Measurements from ENCODE around the gene TXNDC12. TPM values are rescaled to one million over a fixed set of nuclear protein-coding genes. Genes with fewer than 3 reads are reported as not detected.
A peak's percentile ranks its signal among the peaks of the same experiment; 100 is the strongest.

Gene TXNDC12
- total and polyA plus RNA-seq, 5 donors = 18.4 to 40.5 (median 27.5) TPM

GRCh38 chr1:52063192-52063591 is 8.2 kb upstream of the TXNDC12 start:
- Histone ChIP-seq H3K4me3 (ENCODE audit: low read length) (no peak overlapping the region), H3K9me3 (ENCODE audit: control insufficient read depth, low read length) (no peaks in the 10 kb centered on the region), H3K27ac (ENCODE audit: low read length) (no peak overlapping the region), H3K27me3 (ENCODE audit: control insufficient read depth, insufficient read depth) (no peaks in the 10 kb centered on the region), H3K4me1 (ENCODE audit: control insufficient read depth, insufficient read depth, low read length) (no peaks in the 10 kb centered on the region)
- DNase-seq (no peak), ATAC-seq (no peak)
- intact Hi-C loops (cut with DNase I) = no loop called here
- 93% methylated on average over 2 of the region's 2 CpGs for WGBS

DNA sequence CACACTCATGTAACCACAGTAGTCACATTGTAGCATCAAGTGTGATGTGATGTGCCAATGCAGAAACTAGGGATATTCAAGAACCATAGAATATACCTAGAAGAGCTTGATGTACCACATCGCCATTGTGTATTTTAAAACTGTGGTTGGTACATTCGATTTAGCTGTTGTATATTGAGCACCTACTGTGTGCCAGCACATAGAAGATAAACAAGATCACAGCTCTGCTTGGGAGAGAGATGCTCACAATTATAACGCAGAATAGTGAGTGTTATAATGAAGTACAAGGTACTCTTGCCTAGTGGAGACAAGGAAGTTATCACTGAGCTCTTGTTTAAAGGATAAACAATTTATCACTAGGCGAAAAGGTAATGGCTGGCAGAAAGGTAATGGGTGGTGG is 5.8 kb upstream of the TXNDC12 start:
- Histone ChIP-seq H3K27me3 (ENCODE audit: control insufficient read depth, insufficient read depth) (no peaks in the 10 kb centered on the region), H3K4me1 (ENCODE audit: control insufficient read depth, insufficient read depth, low read length) (peaks cover 2% of the 10 kb centered on the region), H3K27ac (ENCODE audit: low read length) (no peak overlapping the region), H3K9me3 (ENCODE audit: control insufficient read depth, low read length) (no peaks in the 10 kb centered on the region), H3K4me3 (ENCODE audit: low read length) (no peak overlapping the region)
- ATAC-seq (no peak), DNase-seq (no peak)
- intact Hi-C loops (cut with DNase I) = no loop called here
- WGBS = 97% methylated on average over 4 of the region's 4 CpGs

GRCh38 chr1:52059888-52060287 is 4.9 kb upstream of the TXNDC12 start:
- WGBS = 99% methylated on average over 1 of the region's 1 CpG
- no peak for DNase-seq
- H3K27me3 ChIP-seq (ENCODE audit: control insufficient read depth, insufficient read depth) = no peaks in the 10 kb centered on the region
- intact Hi-C loops (cut with DNase I) = no loop called here
- H3K4me1 ChIP-seq (ENCODE audit: control insufficient read depth, insufficient read depth, low read length) = peaks cover 2% of the 10 kb centered on the region
- H3K9me3 ChIP-seq (ENCODE audit: control insufficient read depth, low read length) = no peaks in the 10 kb centered on the region
- no peak overlapping the region for H3K4me3 ChIP-seq (ENCODE audit: low read length)
- ATAC-seq = no peak
- H3K27ac ChIP-seq (ENCODE audit: low read length) = no peak overlapping the region

- H3K27ac ChIP-seq (ENCODE audit: low read length) = no peak overlapping the region
- ATAC-seq (no peak), DNase-seq (no peak)
- no peak overlapping the region for H3K4me3 ChIP-seq (ENCODE audit: low read length)
- intact Hi-C loops (cut with DNase I) = no loop called here
- no peaks in the 10 kb centered on the region for H3K9me3 ChIP-seq (ENCODE audit: control insufficient read depth, low read length)
- peaks cover 4% of the 10 kb centered on the region for H3K4me1 ChIP-seq (ENCODE audit: control insufficient read depth, insufficient read depth, low read length)
- no peaks in the 10 kb centered on the region for H3K27me3 ChIP-seq (ENCODE audit: control insufficient read depth, insufficient read depth)
Measured at GRCh38 chr1:52059321-52059720, 4.3 kb upstream of the TXNDC12 start.

- ATAC-seq = no peak
- 91% methylated on average over 1 of the region's 1 CpG for WGBS
- no peak overlapping the region for H3K27ac ChIP-seq (ENCODE audit: low read length)
- no peak for DNase-seq
- no peaks in the 10 kb centered on the region for H3K9me3 ChIP-seq (ENCODE audit: control insufficient read depth, low read length)
- no peak overlapping the region for H3K4me3 ChIP-seq (ENCODE audit: low read length)
- no peaks in the 10 kb centered on the region for H3K27me3 ChIP-seq (ENCODE audit: control insufficient read depth, insufficient read depth)
- intact Hi-C loops (cut with DNase I) = no loop called here
- H3K4me1 ChIP-seq (ENCODE audit: control insufficient read depth, insufficient read depth, low read length) = peaks cover 5% of the 10 kb centered on the region
Measured at GRCh38 chr1:52057876-52058415, 3.0 kb upstream of the TXNDC12 start.

DNA sequence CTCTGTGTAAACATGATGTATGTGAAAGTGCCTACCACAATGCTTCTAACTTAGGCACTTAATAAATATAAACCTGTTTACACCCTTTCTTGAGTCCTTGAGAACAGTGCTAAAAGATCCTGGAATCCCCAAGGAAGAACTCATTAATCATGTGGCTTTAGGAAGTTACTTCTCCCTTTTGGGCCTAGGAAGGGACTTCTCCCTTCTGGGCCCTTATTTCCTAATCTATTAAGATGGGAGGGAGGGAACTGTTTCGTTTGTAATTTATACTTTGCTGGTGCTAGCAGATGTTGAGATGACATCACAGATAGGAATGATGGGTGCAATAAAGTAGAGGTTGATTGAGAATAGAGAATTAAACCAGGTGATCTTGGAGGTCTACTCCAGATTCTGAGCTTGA is 2.3 kb upstream of the TXNDC12 start:
- Histone ChIP-seq H3K9me3 (ENCODE audit: control insufficient read depth, low read length) (no peaks in the 10 kb centered on the region), H3K4me1 (ENCODE audit: control insufficient read depth, insufficient read depth, low read length) (peaks cover 5% of the 10 kb centered on the region), H3K27me3 (ENCODE audit: control insufficient read depth, insufficient read depth) (no peaks in the 10 kb centered on the region), H3K4me3 (ENCODE audit: low read length) (peak overlapping the region; percentile 51), H3K27ac (ENCODE audit: low read length) (no peak overlapping the region)
- DNase-seq (no peak), ATAC-seq (no peak)
- WGBS = 10% methylated on average over 1 of the region's 1 CpG
- intact Hi-C loops (cut with DNase I) = no loop called here

GRCh38 chr1:52056937-52057231 is 1.9 kb upstream of the TXNDC12 start:
- ATAC-seq = no peak
- under 1% methylated on average over 4 of the region's 4 CpGs for WGBS
- Histone ChIP-seq H3K4me1 (ENCODE audit: control insufficient read depth, insufficient read depth, low read length) (peaks cover 5% of the 10 kb centered on the region), H3K27me3 (ENCODE audit: control insufficient read depth, insufficient read depth) (no peaks in the 10 kb centered on the region), H3K9me3 (ENCODE audit: control insufficient read depth, low read length) (no peaks in the 10 kb centered on the region), H3K27ac (ENCODE audit: low read length) (no peak overlapping the region), H3K4me3 (ENCODE audit: low read length) (peak overlapping the region; percentile 51)
- intact Hi-C loops (cut with DNase I) = no loop called here
- DNase-seq = no peak

DNA sequence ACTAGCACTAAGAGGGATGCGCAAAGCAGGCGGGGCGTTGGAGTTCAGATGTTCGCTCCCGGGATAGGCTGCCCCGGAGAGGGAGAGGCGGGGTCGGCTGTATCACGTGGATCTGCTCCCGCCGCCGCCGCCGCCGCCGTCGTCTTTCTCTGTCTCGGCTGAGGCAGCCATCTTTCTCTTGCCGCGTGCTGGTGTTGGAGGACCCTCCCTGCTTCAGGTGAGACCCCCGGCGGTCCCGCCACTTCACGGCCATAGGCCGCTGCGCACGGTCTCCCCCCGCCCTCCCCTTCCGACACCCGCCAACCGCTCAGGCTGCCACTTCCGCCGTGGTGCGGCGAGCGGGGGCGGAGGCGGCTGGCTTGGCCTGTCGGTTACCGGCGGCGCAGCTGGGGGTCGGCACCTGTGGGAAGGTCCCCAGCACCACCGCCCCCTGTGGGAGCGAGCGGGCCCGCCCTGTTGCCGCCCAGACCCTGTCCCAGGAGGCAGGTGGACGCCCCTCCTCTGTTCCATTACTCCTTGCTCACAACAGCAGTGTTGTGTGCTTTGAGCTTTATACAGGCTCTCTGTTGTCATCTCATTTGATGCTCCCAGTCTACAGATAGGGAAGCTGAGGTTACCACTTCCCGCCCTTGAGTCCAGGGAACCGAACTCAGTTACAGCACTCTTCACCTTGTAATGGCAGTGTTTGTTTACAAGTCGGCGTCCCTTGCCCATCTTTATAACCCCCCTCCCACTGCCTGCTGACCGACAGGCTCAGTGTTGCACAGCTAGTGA is 1.4 kb upstream of the TXNDC12 start, which contains the start of gene BTF3L4:
Gene BTF3L4, plus strand, starts transcription at position 133 of the 774 bp plus-strand sequence. CDS start 3,553 bp downstream, outside the sequence.
- ATAC-seq (peak; percentile 97 to 99), DNase-seq (peak; percentile 95 to 98 (median 97))
- Histone ChIP-seq H3K9me3 (ENCODE audit: control insufficient read depth, low read length) (no peaks in the 10 kb centered on the region), H3K4me1 (ENCODE audit: control insufficient read depth, insufficient read depth, low read length) (peaks cover 5% of the 10 kb centered on the region), H3K27ac (ENCODE audit: low read length) (peak within 1 kb of the TSS; percentile 85), H3K4me3 (ENCODE audit: low read length) (peak within 1 kb of the TSS; percentile 51), H3K27me3 (ENCODE audit: control insufficient read depth, insufficient read depth) (no peaks in the 10 kb centered on the region)
- intact Hi-C loops (cut with DNase I) = no loop called here
- WGBS = under 1% methylated on average over 54 of the region's 54 CpGs

DNA sequence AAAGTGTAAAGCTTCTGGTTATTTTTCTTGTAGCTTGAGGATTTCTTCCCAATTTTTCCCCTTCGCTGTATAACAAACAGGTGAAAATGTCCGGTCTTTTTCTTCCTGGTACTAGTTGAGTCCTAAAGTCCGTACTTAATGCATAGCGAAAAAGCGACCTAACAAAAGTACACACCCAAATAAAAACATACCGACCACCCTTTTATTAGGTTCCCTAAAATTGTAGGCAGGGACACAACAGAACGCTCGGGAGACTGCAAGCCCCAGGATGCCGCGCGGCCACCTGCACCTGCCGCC is 823 bp upstream of the TXNDC12 start:
- WGBS = under 1% methylated on average over 12 of the region's 12 CpGs
- ATAC-seq (no peak), DNase-seq (no peak)
- Histone ChIP-seq H3K9me3 (ENCODE audit: control insufficient read depth, low read length) (no peaks in the 10 kb centered on the region), H3K4me3 (ENCODE audit: low read length) (peak overlapping the region; percentile 51), H3K27me3 (ENCODE audit: control insufficient read depth, insufficient read depth) (no peaks in the 10 kb centered on the region), H3K27ac (ENCODE audit: low read length) (peak overlapping the region; percentile 85), H3K4me1 (ENCODE audit: control insufficient read depth, insufficient read depth, low read length) (peaks cover 5% of the 10 kb centered on the region)
- intact Hi-C loops (cut with DNase I) = no loop called here

DNA sequence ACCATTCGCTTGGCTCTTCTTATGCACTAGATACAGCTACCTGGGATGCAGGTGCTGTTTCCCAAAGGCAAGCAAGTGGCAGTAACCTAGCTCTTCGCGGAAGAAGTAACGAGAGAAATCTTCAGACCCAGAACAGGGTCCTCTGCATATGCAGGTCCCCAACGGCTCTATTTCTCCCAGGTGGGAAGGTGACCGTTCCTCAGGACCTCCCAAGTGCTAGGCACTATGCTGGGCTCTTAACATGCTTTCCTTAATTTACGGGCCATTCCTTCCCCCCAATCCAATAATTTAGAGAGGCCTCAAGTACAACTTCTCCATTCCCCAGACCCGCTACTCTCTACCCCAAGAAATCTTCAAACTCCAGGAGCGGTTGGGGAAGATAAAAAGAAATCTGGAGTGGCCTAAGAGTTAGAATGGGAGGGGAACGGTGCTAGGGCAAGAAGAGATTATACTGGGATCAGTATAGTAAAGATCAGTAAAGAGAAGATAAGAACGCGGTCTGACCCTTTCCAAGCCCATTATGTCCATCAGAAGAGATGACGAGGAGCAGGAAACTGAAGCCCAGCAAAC is 410 bp downstream of the TXNDC12 start:
- Histone ChIP-seq H3K27me3 (ENCODE audit: control insufficient read depth, insufficient read depth) (no peaks in the 10 kb centered on the region), H3K27ac (ENCODE audit: low read length) (peak overlapping the region; percentile 71), H3K9me3 (ENCODE audit: control insufficient read depth, low read length) (no peaks in the 10 kb centered on the region), H3K4me1 (ENCODE audit: control insufficient read depth, insufficient read depth, low read length) (peaks cover 5% of the 10 kb centered on the region), H3K4me3 (ENCODE audit: low read length) (peak overlapping the region; percentile 51)
- ATAC-seq = no peak
- intact Hi-C loops (cut with DNase I) = no loop called here
- WGBS = 4% methylated on average over 13 of the region's 13 CpGs
- no peak for DNase-seq

GRCh38 chr1:52053862-52054261 is 1.1 kb downstream of the TXNDC12 start:
- no peak for ATAC-seq
- H3K9me3 ChIP-seq (ENCODE audit: control insufficient read depth, low read length) = no peaks in the 10 kb centered on the region
- WGBS = 97% methylated on average over 1 of the region's 1 CpG
- DNase-seq = no peak
- H3K4me3 ChIP-seq (ENCODE audit: low read length) = no peak overlapping the region
- peaks cover 5% of the 10 kb centered on the region for H3K4me1 ChIP-seq (ENCODE audit: control insufficient read depth, insufficient read depth, low read length)
- H3K27ac ChIP-seq (ENCODE audit: low read length) = no peak overlapping the region
- intact Hi-C loops (cut with DNase I) = no loop called here
- H3K27me3 ChIP-seq (ENCODE audit: control insufficient read depth, insufficient read depth) = no peaks in the 10 kb centered on the region
